ENCODE data around the gene CAPSL. TPM values are rescaled to one million over a fixed set of nuclear protein-coding genes. Genes with fewer than 3 reads are reported as not detected.
"Not testable (repeated sequence)": the region's sequence is repeated elsewhere in the genome, so short reads cannot be mapped to it uniquely, and the experiment has no call there.

CAPSL gene
- polyA plus RNA-seq, 3 donors: not detected

GRCh38 chr5:35920890-35921289 lies 17.5 kb downstream of the CAPSL start:
- H3K27ac ChIP-seq (ENCODE audit: low read depth, low read length): no peak overlapping the region
- 72 to 76% (median 74%) methylated on average over 11 of the region's 11 CpGs for WGBS, 3 donors

- H3K27ac ChIP-seq (ENCODE audit: low read depth, low read length): no peak overlapping the region
- 44 to 69% (median 50%) methylated on average over 4 of the region's 4 CpGs for WGBS, 3 donors
Observed at GRCh38 chr5:35919191-35919590, 19.2 kb downstream of the CAPSL start.

GRCh38 chr5:35908814-35909213 lies 29.6 kb downstream of the CAPSL start:
- H3K27ac ChIP-seq (ENCODE audit: low read depth, low read length): no peak overlapping the region

- 19 to 35% (median 21%) methylated on average over 1 of the region's 1 CpG for WGBS, 3 donors
- no peak overlapping the region for H3K27ac ChIP-seq (ENCODE audit: low read depth, low read length)
Observed at GRCh38 chr5:35908228-35908627, 30.2 kb downstream of the CAPSL start.

- WGBS, 3 donors: 76 to 80% (median 78%) methylated on average over 11 of the region's 11 CpGs
- H3K27ac ChIP-seq (ENCODE audit: low read depth, low read length): no peak overlapping the region
Observed at GRCh38 chr5:35904443-35905132, 33.8 kb downstream of the CAPSL start.

GRCh38 chr5:35903631-35904203 lies 34.7 kb downstream of the CAPSL start:
- 87 to 92% (median 91%) methylated on average over 6 of the region's 6 CpGs for WGBS, 3 donors
- no peak overlapping the region for H3K27ac ChIP-seq (ENCODE audit: low read depth, low read length)

GRCh38 chr5:35902046-35902672 lies 36.3 kb downstream of the CAPSL start:
- H3K27ac ChIP-seq (ENCODE audit: low read depth, low read length): no peak overlapping the region
- 67 to 75% (median 70%) methylated on average over 2 of the region's 2 CpGs for WGBS, 3 donors

GRCh38 chr5:35900972-35901695 lies 37.3 kb downstream of the CAPSL start:
- no peak overlapping the region for H3K27ac ChIP-seq (ENCODE audit: low read depth, low read length)
- WGBS, 3 donors: 78 to 85% (median 81%) methylated on average over 3 of the region's 3 CpGs

GRCh38 chr5:35899800-35900199 lies 38.6 kb downstream of the CAPSL start:
- WGBS, 3 donors: 29 to 47% (median 37%) methylated on average over 3 of the region's 3 CpGs

GRCh38 chr5:35898952-35899660 lies 39.3 kb downstream of the CAPSL start:
- no peak overlapping the region for H3K27ac ChIP-seq (ENCODE audit: low read depth, low read length)
- 71 to 87% (median 83%) methylated on average over 7 of the region's 7 CpGs for WGBS, 3 donors

More at GRCh38 chr5:35899800-35900199, 38.6 kb downstream of the CAPSL start:
- H3K27ac ChIP-seq (ENCODE audit: low read depth, low read length): no peak overlapping the region

- 69 to 85% (median 83%) methylated on average over 5 of the region's 5 CpGs for WGBS, 3 donors
- H3K27ac ChIP-seq (ENCODE audit: low read depth, low read length): no peak overlapping the region
Observed at GRCh38 chr5:35894131-35894530, 44.3 kb downstream of the CAPSL start.

GRCh38 chr5:35892799-35893198 lies 45.6 kb downstream of the CAPSL start:
- WGBS, 3 donors: 95 to 96% (median 95%) methylated on average over 17 to 23 of the region's 23 CpGs
- H3K27ac ChIP-seq (ENCODE audit: low read depth, low read length): not testable (repeated sequence)

- no peak overlapping the region for H3K27ac ChIP-seq (ENCODE audit: low read depth, low read length)
- 44 to 74% (median 69%) methylated on average over 5 of the region's 5 CpGs for WGBS, 3 donors
Observed at GRCh38 chr5:35890021-35891020, 48.1 kb downstream of the CAPSL start.

- no peak overlapping the region for H3K27ac ChIP-seq (ENCODE audit: low read depth, low read length)
- whole genome bisulfite sequencing, 3 donors: 51 to 64% (median 64%) methylated on average over 5 of the region's 5 CpGs
Observed at GRCh38 chr5:35887321-35888100, 50.9 kb downstream of the CAPSL start.

GRCh38 chr5:35886381-35886780 lies 52.0 kb downstream of the CAPSL start:
- no peak overlapping the region for H3K27ac ChIP-seq (ENCODE audit: low read depth, low read length)
- 56 to 76% (median 67%) methylated on average over 3 of the region's 3 CpGs for WGBS, 3 donors

- no peak overlapping the region for H3K27ac ChIP-seq (ENCODE audit: low read depth, low read length)
Observed at GRCh38 chr5:35884773-35885172, 53.6 kb downstream of the CAPSL start.
